22Rv1 (cell line): ENCODE results near the gene SSBP2.

Source experiments
- H3K27ac ChIP-seq: fragments of 450-650 bp; 2 replicates; pipeline ENCODE4 v1.5.1; 2017
- CTCF ChIP-seq: fragments of 450-650 bp; IDR thresholded peaks from 2 replicates; pipeline ENCODE4 v1.5.1; 2017; ENCODE audit warnings: mild to moderate bottlenecking
- ZFX ChIP-seq: fragments of 450-650 bp; IDR thresholded peaks from 2 replicates; pipeline ENCODE4 v1.6.1; 2017; ENCODE audit warnings: antibody characterized with exemption, borderline replicate concordance

Gene SSBP2

GRCh38 chr5:81365541-81365940 is 385.4 kb downstream of the SSBP2 start:
- no peak overlapping the region for H3K27ac ChIP-seq
- TF ChIP-seq CTCF (no peak), ZFX (no peak)

- no peak overlapping the region for H3K27ac ChIP-seq
- TF ChIP-seq CTCF (no peak), ZFX (no peak)
These were observed 387.6 kb downstream of the SSBP2 start for GRCh38 chr5:81363093-81363871.
